ENCODE results near the gene CDH23.

CDH23 gene

GRCh38 chr10:71852355-71852937, 455.7 kb downstream of the CDH23 start:
- no peak for DNase-seq (ENCODE audit: low read depth in 1 of 2, low spot score in 1 of 2)

- no peak for DNase-seq (ENCODE audit: low read depth in 1 of 2, low spot score in 1 of 2)
These were observed 457.3 kb downstream of the CDH23 start for GRCh38 chr10:71854031-71854430.

GRCh38 chr10:71856619-71857018, 459.9 kb downstream of the CDH23 start:
- no peak for DNase-seq (ENCODE audit: low read depth in 1 of 2, low spot score in 1 of 2)

- DNase-seq (ENCODE audit: low read depth in 1 of 2, low spot score in 1 of 2), result no peak
These were observed 461.5 kb downstream of the CDH23 start for GRCh38 chr10:71857934-71858890.

GRCh38 chr10:71860243-71861029, 463.7 kb downstream of the CDH23 start:
- no peak for DNase-seq (ENCODE audit: low read depth in 1 of 2, low spot score in 1 of 2)

GRCh38 chr10:71863203-71863602, 466.5 kb downstream of the CDH23 start:
- DNase-seq (ENCODE audit: low read depth in 1 of 2, low spot score in 1 of 2), result no peak

GRCh38 chr10:71864911-71865361, 468.2 kb downstream of the CDH23 start:
- no peak for DNase-seq (ENCODE audit: low read depth in 1 of 2, low spot score in 1 of 2)
